ENCODE results near the gene UBAC1. TPM values are rescaled to one million over a fixed set of nuclear protein-coding genes. Genes with fewer than 3 reads are reported as not detected.

The UBAC1 gene
- total and polyA plus RNA-seq, 9 of the 15 experiments (the other 6 are each of a cell fraction or from before 2014, with no cell fraction given), result 94.0 to 399 (median 228) TPM

DNA sequence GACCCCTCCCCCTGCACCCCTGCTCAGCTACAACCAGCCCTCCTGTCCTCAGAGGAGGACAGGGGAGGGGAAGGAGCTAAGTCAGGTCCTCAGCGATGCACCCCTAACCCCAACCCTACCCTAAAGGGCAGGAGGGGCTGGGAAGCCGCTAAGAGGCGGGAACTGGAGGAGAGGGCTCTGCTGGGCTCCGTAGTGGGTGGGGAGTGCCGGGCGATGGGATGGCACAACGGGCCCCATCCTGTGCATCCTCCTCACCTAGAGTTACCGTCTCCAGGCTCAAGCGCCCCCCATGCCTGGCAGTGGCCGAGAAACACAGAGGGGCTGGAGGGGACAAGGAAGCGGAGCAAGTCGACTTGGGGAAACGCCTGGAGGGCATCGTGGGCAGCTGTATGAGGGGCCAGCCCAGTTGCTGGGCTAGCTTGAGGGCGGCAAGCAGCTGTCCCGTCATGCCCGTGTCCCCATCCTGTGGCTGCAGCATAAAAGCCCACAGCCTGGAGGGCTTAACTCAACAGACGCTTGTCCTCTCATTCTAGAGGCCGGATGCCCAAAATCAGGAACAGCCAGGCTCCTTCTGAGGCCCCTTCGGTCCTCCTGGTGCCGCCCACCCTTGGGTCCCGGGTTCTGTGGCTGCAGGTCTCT lies 23.0 kb upstream of the UBAC1 start:
- Histone ChIP-seq H3K9me3 (replicated peaks; ENCODE audit: control insufficient read depth, insufficient read depth, low read depth, low read length) (no peaks in the 10 kb centered on the region), H3K9me1 (ENCODE audit: control insufficient read depth, insufficient read depth, low read length) (no peaks in the 10 kb centered on the region), H4K20me1 (replicated peaks; ENCODE audit: control insufficient read depth, insufficient read depth, low read length) (0 out of 2 replicates have a peak, but pooled peaks cover 3% of the 10 kb centered on the region), H3K36me3 (ENCODE audit: control insufficient read depth, insufficient read depth, low read length) (no peaks in the 10 kb centered on the region), H3K4me3 (no peak overlapping the region), H3K9ac (ENCODE audit: insufficient read depth in 1 of 2, low read depth in 2 of 2, low read length in 2 of 2) (peak overlapping the region in 1 of 2 experiments; percentile 84; a peak in 2 of 4 replicates), H3K27ac (ENCODE audit: extremely low read depth, low read depth, low read length) (no peak overlapping the region), H3K4me2 (ENCODE audit: insufficient read depth, low read length) (peak overlapping the region; percentile 59; the same call in 1 of the 2 replicates), H3K79me2 (ENCODE audit: control insufficient read depth, insufficient read depth, low read length) (no peaks in the 10 kb centered on the region), H3K4me1 (replicated peaks in 1 of 2; ENCODE audit: control insufficient read depth in 2 of 2, insufficient read depth in 2 of 2, low read length in 2 of 2) (peaks cover 23 to 78% of the 10 kb centered on the region in 2 experiments), H2AFZ (ENCODE audit: low read depth, low read length) (peak overlapping the region; percentile 30), H3K27me3 (ENCODE audit: control insufficient read depth in 2 of 2, insufficient read depth in 2 of 2, low read length in 2 of 2) (peaks cover 12 to 34% of the 10 kb centered on the region in 2 experiments; a peak in 4 of 5 replicates)
- peak in 1 of 4 experiments; percentile 28 for DNase-seq (ENCODE audit: extremely low read depth in 1 of 4, low spot score in 3 of 4)
- no TSS peak for BruUV-seq (replicated peaks)
- WGBS (ENCODE audit: insufficient coverage, low coverage, missing lambda C conversion rate), result 12% methylated on average over 19 of the region's 22 CpGs
- peak; percentile 46 for ATAC-seq
- CTCF ChIA-PET (ENCODE audit: low intra/inter-chr PET ratio), result interaction anchor here (0.5 to 0.6 kb wide), 2 partner anchors 186 to 188 kb away, joined by 3 to 4 read pairs; no protein-coding TSS in a partner anchor
- POLR2A ChIA-PET, result interaction anchor here (0.7 kb wide), 1 partner anchor 1041 kb away, joined by 3 read pairs; no protein-coding TSS in a partner anchor
- intact Hi-C loops (cut with micrococcal nuclease), result loop anchor here (5.0 kb wide), 1 partner anchor 187 kb away; no protein-coding TSS in a partner anchor
- FAIRE-seq, result no peak
- in situ Hi-C loops (cut with MboI), result loop anchor here (5.0 kb wide), 1 partner anchor 128 kb away; no protein-coding TSS in a partner anchor
- TF ChIP-seq, protein P1, sequence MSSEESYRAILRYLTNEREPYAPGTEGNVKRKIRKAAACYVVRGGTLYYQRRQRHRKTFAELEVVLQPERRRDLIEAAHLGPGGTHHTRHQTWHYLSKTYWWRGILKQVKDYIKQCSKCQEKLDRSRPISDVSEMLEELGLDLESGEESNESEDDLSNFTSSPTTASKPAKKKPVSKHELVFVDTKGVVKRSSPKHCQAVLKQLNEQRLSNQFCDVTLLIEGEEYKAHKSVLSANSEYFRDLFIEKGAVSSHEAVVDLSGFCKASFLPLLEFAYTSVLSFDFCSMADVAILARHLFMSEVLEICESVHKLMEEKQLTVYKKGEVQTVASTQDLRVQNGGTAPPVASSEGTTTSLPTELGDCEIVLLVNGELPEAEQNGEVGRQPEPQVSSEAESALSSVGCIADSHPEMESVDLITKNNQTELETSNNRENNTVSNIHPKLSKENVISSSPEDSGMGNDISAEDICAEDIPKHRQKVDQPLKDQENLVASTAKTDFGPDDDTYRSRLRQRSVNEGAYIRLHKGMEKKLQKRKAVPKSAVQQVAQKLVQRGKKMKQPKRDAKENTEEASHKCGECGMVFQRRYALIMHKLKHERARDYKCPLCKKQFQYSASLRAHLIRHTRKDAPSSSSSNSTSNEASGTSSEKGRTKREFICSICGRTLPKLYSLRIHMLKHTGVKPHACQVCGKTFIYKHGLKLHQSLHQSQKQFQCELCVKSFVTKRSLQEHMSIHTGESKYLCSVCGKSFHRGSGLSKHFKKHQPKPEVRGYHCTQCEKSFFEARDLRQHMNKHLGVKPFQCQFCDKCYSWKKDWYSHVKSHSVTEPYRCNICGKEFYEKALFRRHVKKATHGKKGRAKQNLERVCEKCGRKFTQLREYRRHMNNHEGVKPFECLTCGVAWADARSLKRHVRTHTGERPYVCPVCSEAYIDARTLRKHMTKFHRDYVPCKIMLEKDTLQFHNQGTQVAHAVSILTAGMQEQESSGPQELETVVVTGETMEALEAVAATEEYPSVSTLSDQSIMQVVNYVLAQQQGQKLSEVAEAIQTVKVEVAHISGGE (CRISPR knock-in tag; IDR thresholded peaks at IDR 0.05), result peak in 1 of 3 experiments; percentile 48; a peak in 1 of 6 replicates
- no peak for TF ChIP-seq MYC (IDR thresholded peaks at IDR 0.05; ENCODE audit: low read depth, low read length)
- TF ChIP-seq MYC (CRISPR knock-in tag; IDR thresholded peaks at IDR 0.05; ENCODE audit: borderline replicate concordance, low read depth), result no peak
- TF ChIP-seq, protein P2, sequence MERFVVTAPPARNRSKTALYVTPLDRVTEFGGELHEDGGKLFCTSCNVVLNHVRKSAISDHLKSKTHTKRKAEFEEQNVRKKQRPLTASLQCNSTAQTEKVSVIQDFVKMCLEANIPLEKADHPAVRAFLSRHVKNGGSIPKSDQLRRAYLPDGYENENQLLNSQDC (CRISPR knock-in tag; IDR thresholded peaks at IDR 0.05), result no peak
- TF ChIP-seq CC2D1A (IDR thresholded peaks at IDR 0.05), result no peak
- TF ChIP-seq TEAD2 (tag; IDR thresholded peaks at IDR 0.05), result no peak
- no peak for TF ChIP-seq SIN3A (IDR thresholded peaks at IDR 0.05; ENCODE audit: borderline replicate concordance in 2 of 2, control insufficient read depth in 1 of 2, low read depth in 2 of 2, low read length in 2 of 2)
- TF ChIP-seq, protein P3, sequence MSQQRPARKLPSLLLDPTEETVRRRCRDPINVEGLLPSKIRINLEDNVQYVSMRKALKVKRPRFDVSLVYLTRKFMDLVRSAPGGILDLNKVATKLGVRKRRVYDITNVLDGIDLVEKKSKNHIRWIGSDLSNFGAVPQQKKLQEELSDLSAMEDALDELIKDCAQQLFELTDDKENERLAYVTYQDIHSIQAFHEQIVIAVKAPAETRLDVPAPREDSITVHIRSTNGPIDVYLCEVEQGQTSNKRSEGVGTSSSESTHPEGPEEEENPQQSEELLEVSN (IDR thresholded peaks at IDR 0.05; ENCODE audit: borderline replicate concordance in 1 of 2, extremely low read depth in 1 of 2, insufficient read depth in 1 of 2, insufficient read length in 1 of 2, low read depth in 1 of 2, low read length in 1 of 2, poor library complexity in 1 of 2, severe bottlenecking in 1 of 2), result peak in 1 of 2 experiments; percentile 9
- TF ChIP-seq SNAPC5 (CRISPR knock-in tag; IDR thresholded peaks at IDR 0.05), result no peak
- no peak for TF ChIP-seq TSC22D4 (tag; IDR thresholded peaks at IDR 0.05)
- no peak for TF ChIP-seq SMC3 (conservative IDR thresholded peaks at IDR 0.05; ENCODE audit: insufficient read depth, low read depth, low read length)
- TF ChIP-seq TEAD1 (CRISPR knock-in tag; IDR thresholded peaks at IDR 0.05), result 0 out of 4 replicates have a peak, but pooled peaks of 1 of the 2 experiments have one; percentile 13
- no peak for TF ChIP-seq CCAR2 (IDR thresholded peaks at IDR 0.05; ENCODE audit: low read depth, low read length)
- TF ChIP-seq EP300 (IDR thresholded peaks at IDR 0.05; ENCODE audit: low read length), result no peak
- no peak for TF ChIP-seq ZNF174 (CRISPR knock-in tag; IDR thresholded peaks at IDR 0.05)
